Daoy (cell line): ENCODE measurements around the gene CYP1B1. TPM values are rescaled to one million over a fixed set of nuclear protein-coding genes. Genes with fewer than 3 reads are reported as not detected.
A peak's percentile ranks its signal among the peaks of the same experiment; 100 is the strongest.
"Not testable (repeated sequence)": the region's sequence is repeated elsewhere in the genome, so short reads cannot be mapped to it uniquely, and the experiment has no call there.

ENCODE experiments used
- DNase-seq: peaks from one replicate; pipeline ENCODE4 v3.0.0-alpha.2; 2015; ENCODE audit warnings: low read depth
- total RNA-seq: library from RNA; depleted of rRNA; stranded (reverse); fragments of >200 nt; shearing (Covaris generic); gene quantifications from 2 replicates; pipeline ENCODE4 v1.2.3, GENCODE V29; 2014; rRNA removed

CYP1B1 gene
- total RNA-seq, 1 experiment from 2014 or later, result 35.0 TPM

DNA sequence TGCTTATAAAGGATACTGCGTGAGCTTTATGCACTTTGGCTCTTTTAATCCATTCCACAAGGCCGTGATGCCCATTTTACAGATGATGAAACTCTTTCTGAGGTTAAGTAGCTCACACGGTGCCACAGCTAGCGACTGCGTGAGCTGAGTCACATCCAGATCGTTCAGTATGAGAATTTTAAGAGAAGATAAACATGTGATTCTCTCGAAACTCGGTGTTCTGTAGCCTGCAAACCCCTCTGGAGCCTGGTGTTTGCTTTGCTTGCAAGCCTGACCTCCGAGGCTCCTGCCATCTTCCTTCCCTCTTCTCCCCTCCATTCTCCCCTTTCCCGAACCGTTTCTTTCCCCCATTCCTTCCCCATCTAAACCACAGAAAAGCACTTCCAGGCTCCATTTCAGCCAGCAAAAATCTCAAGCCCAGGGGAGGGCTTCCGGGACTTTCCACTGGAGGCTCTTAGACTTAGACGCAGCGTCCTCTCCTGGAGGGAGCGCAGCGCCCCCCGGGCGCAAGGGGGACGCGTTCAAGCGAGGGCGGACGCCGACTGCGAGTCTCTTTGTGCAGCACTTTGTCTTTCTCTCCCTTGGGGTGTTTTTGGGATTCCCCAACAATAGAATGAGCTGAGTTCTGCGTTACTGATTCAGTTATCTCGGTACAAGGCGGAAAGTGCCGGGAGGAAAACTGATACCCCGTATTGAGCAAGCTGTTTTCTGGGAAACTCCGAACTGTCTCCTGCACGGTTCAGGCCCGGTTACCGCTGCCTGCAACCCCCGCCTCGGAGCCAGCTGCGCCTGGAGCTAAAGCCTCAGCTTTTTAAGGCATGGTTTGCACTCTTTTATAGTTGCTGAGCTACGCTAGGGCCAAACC lies 38.0 kb downstream of the CYP1B1 start:
- peak; percentile 87 for DNase-seq

GRCh38 chr2:38037325-38037724 lies 38.6 kb downstream of the CYP1B1 start:
- DNase-seq, result peak; percentile 63

GRCh38 chr2:38035968-38036367 lies 40.0 kb downstream of the CYP1B1 start:
- no peak for DNase-seq

DNA sequence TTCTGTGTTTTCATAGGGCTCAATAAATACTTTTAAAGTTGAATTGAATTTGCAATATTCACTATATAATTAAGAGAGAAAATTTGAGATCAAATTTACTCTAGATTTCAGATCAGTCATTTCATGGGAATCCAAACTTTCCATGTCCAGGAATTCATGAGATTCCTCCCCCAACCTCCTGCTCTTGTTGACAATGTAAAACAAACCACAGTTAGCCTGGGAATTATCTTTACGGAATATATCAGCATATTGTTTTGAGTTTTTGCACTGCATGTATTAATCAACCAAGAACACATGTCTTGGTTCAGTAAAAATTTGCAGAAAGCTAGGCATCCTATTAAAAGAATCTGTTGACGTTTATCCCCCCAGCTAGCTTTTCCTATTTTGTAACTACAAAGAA lies 42.3 kb downstream of the CYP1B1 start:
- no peak for DNase-seq

DNA sequence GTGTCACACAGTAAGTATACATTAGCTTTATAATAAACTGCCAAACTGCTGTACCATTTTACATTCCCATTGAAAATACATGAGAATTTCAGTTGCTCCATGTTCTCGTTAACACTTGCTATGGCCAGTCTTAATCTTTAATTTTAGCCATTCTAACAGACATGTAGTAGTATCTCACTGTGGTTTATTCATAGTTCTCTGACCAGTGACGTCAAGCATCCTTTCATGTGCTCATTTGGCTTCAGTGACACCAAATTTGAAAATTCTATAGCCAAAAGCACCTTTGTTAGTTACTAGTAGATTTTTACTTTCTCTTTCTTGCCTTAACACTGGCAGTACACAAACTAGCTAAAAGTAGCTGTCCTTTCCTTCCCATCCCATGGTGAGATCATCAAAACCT lies 43.0 kb downstream of the CYP1B1 start:
- no peak for DNase-seq

GRCh38 chr2:38030635-38031355 lies 45.2 kb downstream of the CYP1B1 start:
- DNase-seq, result no peak

GRCh38 chr2:38029512-38029911 lies 46.4 kb downstream of the CYP1B1 start:
- DNase-seq, result no peak

DNA sequence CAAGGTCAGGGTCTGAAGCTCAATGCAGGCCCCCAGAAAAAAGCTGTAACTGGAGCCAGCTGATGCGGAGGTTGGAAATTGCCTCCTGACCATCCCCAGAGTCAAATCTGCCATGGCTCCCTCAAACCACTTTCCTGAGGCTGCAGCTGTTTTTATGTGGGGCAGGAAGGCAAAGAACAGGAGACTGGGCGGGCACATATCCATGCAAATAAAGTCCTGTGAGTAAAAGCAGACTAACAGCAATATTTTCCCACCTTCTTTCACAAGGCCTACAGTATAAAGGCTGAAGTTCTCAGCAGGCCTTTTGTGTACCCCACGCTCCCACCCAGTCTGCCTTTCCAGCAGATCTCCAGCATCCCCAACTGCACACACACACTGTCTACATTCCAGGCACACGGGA lies 47.1 kb downstream of the CYP1B1 start:
- no peak for DNase-seq

DNA sequence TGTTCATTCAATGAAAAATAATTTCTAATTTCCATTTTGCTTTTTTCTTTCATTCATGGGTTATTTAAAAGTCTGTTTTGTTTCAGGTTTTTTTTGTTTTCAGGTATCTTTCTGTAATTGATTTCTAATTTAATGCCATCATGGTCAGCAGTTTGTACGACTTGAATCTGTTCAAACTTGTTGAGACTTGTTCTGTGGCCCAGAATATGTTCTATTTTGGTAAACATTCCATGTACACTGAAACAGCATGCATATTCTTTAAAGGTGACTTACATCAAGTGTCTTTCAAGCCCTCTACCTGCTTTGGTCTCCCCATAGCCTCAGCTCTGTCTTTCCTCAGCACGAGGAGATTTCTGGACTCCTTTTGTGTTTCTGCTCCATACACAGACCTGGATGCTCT lies 49.1 kb downstream of the CYP1B1 start:
- no peak for DNase-seq

DNA sequence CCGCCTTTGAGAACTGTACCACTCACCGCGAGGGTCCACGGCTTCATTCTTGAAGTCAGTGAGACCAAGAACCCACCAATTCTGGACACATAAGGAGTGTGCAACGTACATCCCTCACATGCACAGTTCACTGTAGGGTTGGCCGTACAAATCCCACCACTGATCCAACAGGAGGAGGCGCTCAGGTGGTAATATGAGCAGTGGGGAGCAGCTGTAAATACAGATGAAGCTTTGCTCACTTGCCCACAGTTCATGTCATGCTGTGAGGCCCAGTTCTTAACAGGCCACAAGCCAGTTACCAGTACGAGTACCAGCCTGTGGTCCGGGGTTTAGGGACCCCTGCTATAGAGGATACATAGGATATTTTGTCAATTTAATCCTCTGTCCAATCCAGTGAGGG lies 54.4 kb downstream of the CYP1B1 start:
- DNase-seq, result no peak

- DNase-seq, result not testable (repeated sequence)
Measured at GRCh38 chr2:38020359-38021069, 55.4 kb downstream of the CYP1B1 start.

DNA sequence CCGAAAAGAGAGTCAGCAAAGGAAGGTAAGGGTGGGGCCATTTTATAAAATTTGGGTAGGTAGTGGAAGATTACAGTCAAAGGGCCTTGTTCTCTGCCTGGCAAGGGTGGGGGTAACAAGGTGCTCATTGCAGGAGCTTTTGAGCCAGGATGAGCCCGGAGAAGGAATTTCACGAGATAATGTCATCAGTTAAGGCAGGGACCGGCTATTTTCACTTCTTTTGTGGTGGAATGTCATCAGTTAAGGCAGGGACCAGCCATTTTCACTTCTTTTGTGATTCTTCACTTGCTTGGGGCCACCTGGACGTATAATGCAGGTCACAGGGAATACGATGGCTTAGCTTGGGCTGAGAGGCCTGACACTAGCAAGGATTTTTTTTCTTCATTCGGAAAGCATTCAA lies 58.1 kb downstream of the CYP1B1 start:
- DNase-seq, result no peak

Other genes starting within 250 kb of the CYP1B1 start
- gene RMDN2, start 150.9 kb downstream of the CYP1B1 start, total RNA-seq, result 7.4 and 11.4 TPM in 2 replicates